NCI-H82 (cell line): ENCODE data around the gene ALG1.
"Not testable (repeated sequence)": the region's sequence is repeated elsewhere in the genome, so short reads cannot be mapped to it uniquely, and the experiment has no call there.

Source experiments
- DNase-seq: peaks from one replicate; lab custom pipeline; 2025; lab: John Stamatoyannopoulos, UW

Gene ALG1

GRCh38 chr16:5073279-5073629, 1.6 kb downstream of the ALG1 start:
- DNase-seq = no peak

GRCh38 chr16:5073771-5074170, 2.1 kb downstream of the ALG1 start:
- not testable (repeated sequence) for DNase-seq

- no peak for DNase-seq
These were observed 4.0 kb downstream of the ALG1 start for GRCh38 chr16:5075637-5076036.

- no peak for DNase-seq
These were observed 5.7 kb downstream of the ALG1 start for GRCh38 chr16:5077304-5077703.

GRCh38 chr16:5078626-5079025, 7.0 kb downstream of the ALG1 start:
- DNase-seq = no peak

GRCh38 chr16:5080461-5080860, 8.8 kb downstream of the ALG1 start:
- not testable (repeated sequence) for DNase-seq

- DNase-seq = not testable (repeated sequence)
These were observed 9.4 kb downstream of the ALG1 start for GRCh38 chr16:5080996-5081395.

- DNase-seq = not testable (repeated sequence)
These were observed 12.0 kb downstream of the ALG1 start for GRCh38 chr16:5083646-5084045.

GRCh38 chr16:5084099-5084731, 12.6 kb downstream of the ALG1 start:
- DNase-seq = not testable (repeated sequence)

GRCh38 chr16:5084802-5085201, 13.2 kb downstream of the ALG1 start:
- peak; percentile 66 for DNase-seq

- not testable (repeated sequence) for DNase-seq
These were observed 14.1 kb downstream of the ALG1 start for GRCh38 chr16:5085716-5086115.

GRCh38 chr16:5088086-5088790, 16.6 kb downstream of the ALG1 start:
- DNase-seq = not testable (repeated sequence)

GRCh38 chr16:5088936-5089335, 17.3 kb downstream of the ALG1 start:
- DNase-seq = not testable (repeated sequence)

- not testable (repeated sequence) for DNase-seq
These were observed 18.4 kb downstream of the ALG1 start for GRCh38 chr16:5089911-5090555.

- not testable (repeated sequence) for DNase-seq
These were observed 18.9 kb downstream of the ALG1 start for GRCh38 chr16:5090592-5090991.

GRCh38 chr16:5093081-5093480, 21.4 kb downstream of the ALG1 start:
- not testable (repeated sequence) for DNase-seq

GRCh38 chr16:5093746-5094145, 22.1 kb downstream of the ALG1 start:
- peak; percentile 37 for DNase-seq

GRCh38 chr16:5095145-5095830, 23.6 kb downstream of the ALG1 start:
- DNase-seq = not testable (repeated sequence)

GRCh38 chr16:5096437-5097060, 24.9 kb downstream of the ALG1 start:
- DNase-seq = not testable (repeated sequence)

- DNase-seq = peak; percentile 61
These were observed 25.4 kb downstream of the ALG1 start for GRCh38 chr16:5097061-5097469.

- peak; percentile 100 for DNase-seq
These were observed 26.0 kb downstream of the ALG1 start, which contains the start of gene EEF2KMT for GRCh38 chr16:5097470-5098220. Gene EEF2KMT (minus strand): TSS chr16:5097795. CDS start chr16:5097739, 56 bp downstream.
